H1 (cell line): ENCODE data around the gene ANXA4. TPM values are rescaled to one million over a fixed set of nuclear protein-coding genes. Genes with fewer than 3 reads are reported as not detected.

Experiments
- CTCF ChIA-PET: fragments of 300-600 bp; sonication (Branson Sonifier 250); formaldehyde crosslinking; loops from one replicate; lab custom pipeline; 2021; ENCODE audit not compliant: partially characterized antibody; lab: Charles Lee
- POLR2A ChIA-PET: fragments of 300-600 bp; sonication (Branson Sonifier 250); formaldehyde crosslinking; loops from one replicate; lab custom pipeline; 2021; ENCODE audit warnings: inconsistent platforms; ENCODE audit not compliant: partially characterized antibody; lab: Charles Lee
- DNase-seq, 2 experiments: peaks; one replicate each; pipeline versions ENCODE4 v3.0.0 to v3.0.0-alpha.2; 2010 to 2022; ENCODE audit warnings: low spot score in 2 of 2, low read depth in 1 of 2, mixed read lengths in 1 of 2
- FAIRE-seq: peaks from 2 replicates; lab custom pipeline; 2011; peaks lifted over from hg19 to GRCh38; lab: Jason Lieb, UNC
- H2AFZ ChIP-seq: 2 replicates; pipeline ENCODE4 v1.8.1; 2012; ENCODE audit warnings: low read length, inconsistent platforms
- H2AK5ac ChIP-seq: 2 replicates; pipeline ENCODE4 v1.6.1; 2013; ENCODE audit warnings: low read depth, low read length
- H2BK120ac ChIP-seq: replicated peaks from 2 replicates; pipeline ENCODE3; 2013; ENCODE audit warnings: low read depth, low read length, inconsistent platforms
- H2BK12ac ChIP-seq: 2 replicates; pipeline ENCODE4 v1.6.1; 2013; ENCODE audit warnings: low read depth, low read length
- H2BK15ac ChIP-seq: 2 replicates; pipeline ENCODE4 v1.6.1; 2013; ENCODE audit warnings: low read length
- H2BK20ac ChIP-seq: 2 replicates; pipeline ENCODE4 v1.6.1; 2013; ENCODE audit warnings: low read length
- H2BK5ac ChIP-seq: 2 replicates; pipeline ENCODE4 v1.6.1; 2013; ENCODE audit warnings: low read depth, low read length
- H3K14ac ChIP-seq: 2 replicates; pipeline ENCODE4 v1.6.1; 2013; ENCODE audit warnings: inconsistent platforms; ENCODE audit not compliant: insufficient read length
- H3K18ac ChIP-seq: 2 replicates; pipeline ENCODE4 v1.6.1; 2013; ENCODE audit warnings: low read length; ENCODE audit errors: extremely low read depth
- H3K23ac ChIP-seq: 2 replicates; pipeline ENCODE4 v1.6.1; 2013; ENCODE audit warnings: inconsistent platforms; ENCODE audit not compliant: insufficient read length
- H3K23me2 ChIP-seq: 2 replicates; pipeline ENCODE4 v1.6.1; 2013; ENCODE audit warnings: low read depth, low read length
- H3K27ac ChIP-seq: 2 replicates; pipeline ENCODE4 v1.6.1; 2011; ENCODE audit warnings: low read depth, low read length, inconsistent platforms
- H3K27me3 ChIP-seq, 4 experiments: replicated peaks in 1 of 4; 1 replicate in 1 of 4; 2 replicates in 3 of 4; pipeline versions ENCODE4 v1.6.1 to v1.8.1; 2011 to 2013; ENCODE audit warnings: low read length in 3 of 4, mild to moderate bottlenecking in 3 of 4, inconsistent platforms in 2 of 4, mixed read lengths in 2 of 4, moderate library complexity in 1 of 4; ENCODE audit not compliant: control insufficient read depth in 3 of 4, insufficient read depth in 3 of 4; ENCODE audit errors: extremely low read depth in 1 of 4
- H3K36me3 ChIP-seq, 4 experiments: 2 replicates each; pipeline versions ENCODE4 v1.6.1 to v1.8.1; 2011 to 2013; ENCODE audit warnings: mild to moderate bottlenecking in 4 of 4, low read length in 3 of 4, moderate library complexity in 2 of 4, control low read depth in 1 of 4, inconsistent platforms in 1 of 4; ENCODE audit not compliant: insufficient read depth in 4 of 4, control insufficient read depth in 2 of 4
- H3K4ac ChIP-seq: replicated peaks from 2 replicates; pipeline ENCODE3; 2013; ENCODE audit warnings: low read length, low read depth, mixed read lengths, inconsistent platforms; ENCODE audit not compliant: insufficient read length
- H3K4me1 ChIP-seq, 4 experiments: replicated peaks in 1 of 4; 1 replicate in 1 of 4; 2 replicates in 3 of 4; pipeline versions ENCODE4 v1.6.1 to v1.8.1; 2011 to 2013; ENCODE audit warnings: low read length in 3 of 4, inconsistent platforms in 2 of 4, mixed read lengths in 1 of 4; ENCODE audit not compliant: insufficient read depth in 4 of 4, control insufficient read depth in 3 of 4
- H3K4me2 ChIP-seq, 2 experiments: 2 replicates each; pipeline versions ENCODE4 v1.6.1 to v1.8.1; 2011 to 2013; ENCODE audit warnings: low read depth in 2 of 2, low read length in 2 of 2, control low read depth in 1 of 2, inconsistent platforms in 1 of 2, mild to moderate bottlenecking in 1 of 2; ENCODE audit not compliant: insufficient read depth in 1 of 2
- H3K4me3 ChIP-seq, 4 experiments: fragments of 200-600, 300-600 bp in 1 of 4; sonication (generic), shearing (Covaris generic), sonication (Bioruptor Twin) in 1 of 4; 2 replicates each; pipeline versions ENCODE4 v1.5.1 to v1.8.1; 2011 to 2016; ENCODE audit warnings: low read length in 4 of 4, low read depth in 3 of 4, control low read depth in 2 of 4, inconsistent platforms in 2 of 4, mild to moderate bottlenecking in 2 of 4, mixed read lengths in 1 of 4, moderate library complexity in 1 of 4; ENCODE audit not compliant: insufficient read depth in 2 of 4; ENCODE audit errors: extremely low read depth in 1 of 4
- H3K56ac ChIP-seq: replicated peaks from 2 replicates; pipeline ENCODE3; 2013; ENCODE audit warnings: low read depth, mild to moderate bottlenecking, mixed read lengths, low read length, inconsistent platforms; ENCODE audit not compliant: insufficient read length
- H3K79me1 ChIP-seq: 2 replicates; pipeline ENCODE4 v1.6.1; 2013; ENCODE audit warnings: low read depth, low read length, control low read depth
- H3K79me2 ChIP-seq, 2 experiments: 2 replicates each; pipeline versions ENCODE4 v1.6.1 to v1.8.1; 2012 to 2013; ENCODE audit warnings: low read length in 2 of 2, mild to moderate bottlenecking in 2 of 2, inconsistent platforms in 1 of 2; ENCODE audit not compliant: insufficient read depth in 2 of 2, control insufficient read depth in 1 of 2
- H3K9ac ChIP-seq, 4 experiments: replicated peaks in 1 of 4; 1 replicate in 1 of 4; 2 replicates in 3 of 4; pipeline versions ENCODE4 v1.6.1 to v1.8.1; 2011 to 2013; ENCODE audit warnings: low read depth in 3 of 4, low read length in 3 of 4, control low read depth in 2 of 4, mild to moderate bottlenecking in 2 of 4, moderate library complexity in 2 of 4, inconsistent platforms in 1 of 4; ENCODE audit errors: extremely low read depth in 1 of 4
- H3K9me3 ChIP-seq, 2 experiments: 2 replicates each; pipeline versions ENCODE4 v1.6.1 to v1.8.1; 2012 to 2013; ENCODE audit warnings: mild to moderate bottlenecking in 2 of 2, moderate library complexity in 2 of 2, control low read depth in 1 of 2, inconsistent platforms in 1 of 2, low read depth in 1 of 2, low read length in 1 of 2, mixed read lengths in 1 of 2; ENCODE audit not compliant: insufficient read depth in 2 of 2
- H4K20me1 ChIP-seq, 2 experiments: replicated peaks in 1 of 2; 2 replicates each; pipeline versions ENCODE3 to v1.8.1; 2011 to 2013; ENCODE audit warnings: inconsistent platforms in 2 of 2, low read length in 2 of 2, mild to moderate bottlenecking in 1 of 2; ENCODE audit not compliant: insufficient read depth in 2 of 2, control insufficient read depth in 1 of 2
- H4K5ac ChIP-seq: 2 replicates; pipeline ENCODE4 v1.6.1; 2013; ENCODE audit warnings: low read length, low read depth, mixed read lengths, inconsistent platforms; ENCODE audit not compliant: insufficient read length
- H4K8ac ChIP-seq: 2 replicates; pipeline ENCODE4 v1.8.0; 2013; ENCODE audit warnings: mild to moderate bottlenecking, moderate library complexity, low read length, inconsistent platforms; ENCODE audit not compliant: insufficient read depth; ENCODE audit errors: extremely low read depth
- H4K91ac ChIP-seq: replicated peaks from 2 replicates; pipeline ENCODE3; 2013; ENCODE audit warnings: low read length, mixed read lengths, inconsistent platforms; ENCODE audit not compliant: insufficient read length
- GABPA ChIP-seq: IDR thresholded peaks from 2 replicates; pipeline ENCODE4 v1.6.1; 2011; ENCODE audit warnings: mild to moderate bottlenecking, low read length, moderate library complexity, borderline replicate concordance; ENCODE audit not compliant: insufficient read depth
- HDAC2 ChIP-seq, 2 experiments: fragments of 300-600 bp in 1 of 2; sonication (generic) in 1 of 2; IDR thresholded peaks; 2 replicates each; pipeline ENCODE4 v1.6.1; 2011 to 2012; ENCODE audit warnings: low read depth in 2 of 2, low read length in 2 of 2, mild to moderate bottlenecking in 2 of 2, moderate library complexity in 2 of 2, borderline replicate concordance in 1 of 2, inconsistent platforms in 1 of 2
- POU5F1 ChIP-seq: IDR thresholded peaks from 2 replicates; pipeline ENCODE4 v1.6.1; 2011; ENCODE audit warnings: low read depth, mild to moderate bottlenecking, low read length, moderate library complexity
- TAF1 ChIP-seq: IDR thresholded peaks from 2 replicates; pipeline ENCODE4 v1.6.1; 2011; ENCODE audit warnings: mild to moderate bottlenecking, low read depth, low read length
- WGBS, 2 experiments: shearing (Covaris generic) in 1 of 2; methylation state at CpG; one replicate each; pipeline versions ENCODE4 v1.1.6 to v1.1.7; 2013 to 2015; ENCODE audit warnings: low lambda C conversion rate in 2 of 2, mixed read lengths in 2 of 2, inconsistent platforms in 1 of 2, low coverage in 1 of 2, missing lambda C conversion rate in 1 of 2; ENCODE audit not compliant: insufficient replicate concordance in 2 of 2, insufficient coverage in 1 of 2, insufficient read length in 1 of 2; ENCODE audit errors: extremely low coverage in 1 of 2, missing lambda C conversion rate in 1 of 2; 5-methylcytosine and 5-hydroxymethylcytosine counted together
- polyA plus RNA-seq, 7 experiments: library from polyadenylated mRNA; depleted of rRNA in 3 of 7; stranded (reverse) in 5 of 7; unstranded in 2 of 7; fragments of >200 nt in 5 of 7; fragments of 200-250 nt in 2 of 7; gene quantifications; 1 replicate in 5 of 7; 2 replicates in 1 of 7; 4 replicates in 1 of 7; pipeline versions ENCODE4 v1.2.1 to v1.2.3, GENCODE V29; 2011 to 2013; ENCODE audit warnings: missing spikeins in 2 of 7, mixed read lengths in 2 of 7
- total RNA-seq: library from RNA; stranded (reverse); fragmentation: NEBNext Ultra II Directional; extraction: Animal tissue kit (Norgen Biotek cat#: 25700); gene quantifications from 2 replicates; pipeline ENCODE4 v1.2.1, GENCODE V29; 2021

Gene ANXA4
- total and polyA plus RNA-seq, 2 of the 8 experiments (the other 6 are each of a cell fraction or from before 2014, with no cell fraction given): 9.4 to 17.6 TPM

DNA sequence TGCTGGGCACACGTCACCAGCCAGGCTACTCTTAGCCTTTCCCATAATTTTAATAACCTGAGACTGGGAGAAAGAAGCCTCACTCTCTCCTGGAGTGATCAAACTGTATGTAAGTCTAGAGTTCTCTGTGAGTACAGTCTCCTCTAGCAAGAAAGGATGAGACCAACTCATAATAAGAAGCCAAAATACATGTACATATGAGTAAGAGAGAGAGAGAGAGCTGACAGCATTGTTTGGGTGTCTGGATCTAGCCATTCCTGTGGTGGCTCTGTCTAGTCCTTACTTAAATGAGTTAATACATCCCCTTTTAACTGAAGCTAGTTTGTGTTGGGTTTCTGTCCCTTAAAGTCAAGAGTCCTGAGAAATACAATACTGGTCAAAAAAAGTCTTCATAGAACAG, 26.0 kb upstream of the ANXA4 start:
- Histone ChIP-seq H2BK12ac (peak overlapping the region; percentile 10; the same call in 1 of the 2 replicates), H3K18ac (no peak overlapping the region; the same call in 1 of the 2 replicates), H3K4me2 (no peak overlapping the region), H3K56ac (no peak overlapping the region), H4K91ac (no peak overlapping the region), H3K79me1 (no peaks in the 10 kb centered on the region), H3K27me3 (no peaks in the 10 kb centered on the region), H3K4me3 (no peak overlapping the region), H2BK15ac (no peak overlapping the region; the same call in 1 of the 2 replicates), H4K20me1 (peaks cover 0 to 2% of the 10 kb centered on the region in 2 experiments), H3K36me3 (no peaks in the 10 kb centered on the region), H3K4me1 (peaks cover 13 to 28% (median 22%) of the 10 kb centered on the region in 4 experiments; a peak in 6 of 7 replicates), H4K8ac (no peak overlapping the region), H3K14ac (no peak overlapping the region), H2BK120ac (no peak overlapping the region), H2AK5ac (no peak overlapping the region), H3K79me2 (0 out of 4 replicates have a peak, but pooled peaks cover 0 to 2% of the 10 kb centered on the region in 2 experiments), H3K27ac (no peak overlapping the region), H4K5ac (no peak overlapping the region), H2BK20ac (peak overlapping the region; percentile 11; the same call in 1 of the 2 replicates), H2BK5ac (peak overlapping the region; percentile 67; the same call in 1 of the 2 replicates), H3K9me3 (no peaks in the 10 kb centered on the region), H3K4ac (no peak overlapping the region), H3K23me2 (peaks cover 3% of the 10 kb centered on the region; the same call in 1 of the 2 replicates), H3K9ac (no peak overlapping the region), H2AFZ (no peak overlapping the region), H3K23ac (no peak overlapping the region)
- DNase-seq (no peak), FAIRE-seq (no peak)
- CTCF ChIA-PET: interaction anchor here (0.7 to 10.2 kb wide), 8 partner anchors 11 to 153 kb away, joined by 3 to 128 read pairs (median 4); no protein-coding TSS in a partner anchor
- POLR2A ChIA-PET: interaction anchor here (0.9 to 2.3 kb wide), 3 partner anchors 42 to 279 kb away, joined by 3 to 5 read pairs (median 3); partner anchors contain the start of genes AAK1 and NFU1
- WGBS, 2 experiments: 89% methylated on average over 1 of the region's 1 CpG; no CpG with 5 or more reads in 1 of the 2 experiments
- TF ChIP-seq TAF1 (no peak), HDAC2 (IDR thresholded peaks at IDR 0.05; ENCODE audit: borderline replicate concordance in 1 of 2, low read depth in 2 of 2, low read length in 2 of 2) (no peak), POU5F1 (no peak), GABPA (no peak)
